ENCODE results near the gene MAMDC4. TPM values are rescaled to one million over a fixed set of nuclear protein-coding genes. Genes with fewer than 3 reads are reported as not detected.

The MAMDC4 gene
- total RNA-seq, 4 donors from 2014 or later = 1.0 to 2.2 (median 1.8) TPM

- H3K9me3 ChIP-seq = no peaks in the 10 kb centered on the region
- WGBS, 2 donors (ENCODE audit: low coverage in 1 of 2) = no CpG with 5 or more reads among the region's 23 CpGs
- H3K4me3 ChIP-seq = no peak overlapping the region
- peaks cover 0 to 17% of the 10 kb centered on the region in 2 donors for H3K36me3 ChIP-seq
- TF ChIP-seq EP300 (IDR thresholded peaks at IDR 0.05) (no peak), POLR2A (IDR thresholded peaks at IDR 0.05) (no peak), POLR2AphosphoS5 (IDR thresholded peaks at IDR 0.05) (no peak), CTCF (IDR thresholded peaks at IDR 0.05) (no peak)
- ATAC-seq = no peak
- H3K4me1 ChIP-seq = peaks cover 0 to 33% (median 10%) of the 10 kb centered on the region in 3 donors
- no peak overlapping the region for H3K27ac ChIP-seq
- no peaks in the 10 kb centered on the region for H3K27me3 ChIP-seq
Measured at GRCh38 chr9:136854842-136855460, 2.8 kb downstream of the MAMDC4 start.

- Histone ChIP-seq H3K27me3 (no peaks in the 10 kb centered on the region), H3K36me3 (peaks cover 0 to 21% of the 10 kb centered on the region in 2 donors), H3K4me1 (peaks cover 0 to 27% (median 4%) of the 10 kb centered on the region in 3 donors), H3K9me3 (no peaks in the 10 kb centered on the region), H3K4me3 (no peak overlapping the region), H3K27ac (no peak overlapping the region)
- no peak for ATAC-seq
- 56% methylated on average over 5 of the region's 26 CpGs; no CpG with 5 or more reads in 1 of the 2 donors for WGBS, 2 donors (ENCODE audit: low coverage in 1 of 2)
- TF ChIP-seq CTCF (IDR thresholded peaks at IDR 0.05) (no peak), EP300 (IDR thresholded peaks at IDR 0.05) (no peak), POLR2A (IDR thresholded peaks at IDR 0.05) (no peak), POLR2AphosphoS5 (IDR thresholded peaks at IDR 0.05) (no peak)
Measured at GRCh38 chr9:136855461-136856078, 3.4 kb downstream of the MAMDC4 start.

GRCh38 chr9:136856079-136856476 lies 3.9 kb downstream of the MAMDC4 start:
- ATAC-seq = no peak
- TF ChIP-seq POLR2A (IDR thresholded peaks at IDR 0.05) (no peak), POLR2AphosphoS5 (IDR thresholded peaks at IDR 0.05) (no peak), EP300 (IDR thresholded peaks at IDR 0.05) (no peak), CTCF (IDR thresholded peaks at IDR 0.05) (no peak)
- peaks cover 0 to 21% (median 4%) of the 10 kb centered on the region in 3 donors for H3K4me1 ChIP-seq
- no peak overlapping the region for H3K4me3 ChIP-seq
- H3K27ac ChIP-seq = no peak overlapping the region
- WGBS, 2 donors (ENCODE audit: low coverage in 1 of 2) = no CpG with 5 or more reads among the region's 15 CpGs
- H3K36me3 ChIP-seq = peaks cover 0 to 21% of the 10 kb centered on the region in 2 donors
- no peaks in the 10 kb centered on the region for H3K9me3 ChIP-seq
- no peaks in the 10 kb centered on the region for H3K27me3 ChIP-seq

GRCh38 chr9:136856541-136857141 lies 4.5 kb downstream of the MAMDC4 start:
- TF ChIP-seq POLR2AphosphoS5 (IDR thresholded peaks at IDR 0.05) (no peak), CTCF (IDR thresholded peaks at IDR 0.05) (no peak), EP300 (IDR thresholded peaks at IDR 0.05) (no peak), POLR2A (IDR thresholded peaks at IDR 0.05) (no peak)
- no peaks in the 10 kb centered on the region for H3K27me3 ChIP-seq
- H3K4me1 ChIP-seq = peaks cover 0 to 16% (median 4%) of the 10 kb centered on the region in 3 donors
- no peak for ATAC-seq
- peaks cover 0 to 21% of the 10 kb centered on the region in 2 donors for H3K36me3 ChIP-seq
- no peaks in the 10 kb centered on the region for H3K9me3 ChIP-seq
- H3K4me3 ChIP-seq = no peak overlapping the region
- WGBS, 2 donors (ENCODE audit: low coverage in 1 of 2) = no CpG with 5 or more reads among the region's 14 CpGs
- H3K27ac ChIP-seq = no peak overlapping the region

Measured in gastroesophageal sphincter (tissue), 4 donors.